GM21423 (cell line): ENCODE data around the gene ANGPTL2.

Source experiments
- ATAC-seq: cut with Tn5 transposase; IDR thresholded peaks from one replicate; pipeline ENCODE4 v1.9.1; 2021; ENCODE audit warnings: mild to moderate bottlenecking, moderate library complexity; ENCODE audit not compliant: unreplicated experiment

The ANGPTL2 gene

DNA sequence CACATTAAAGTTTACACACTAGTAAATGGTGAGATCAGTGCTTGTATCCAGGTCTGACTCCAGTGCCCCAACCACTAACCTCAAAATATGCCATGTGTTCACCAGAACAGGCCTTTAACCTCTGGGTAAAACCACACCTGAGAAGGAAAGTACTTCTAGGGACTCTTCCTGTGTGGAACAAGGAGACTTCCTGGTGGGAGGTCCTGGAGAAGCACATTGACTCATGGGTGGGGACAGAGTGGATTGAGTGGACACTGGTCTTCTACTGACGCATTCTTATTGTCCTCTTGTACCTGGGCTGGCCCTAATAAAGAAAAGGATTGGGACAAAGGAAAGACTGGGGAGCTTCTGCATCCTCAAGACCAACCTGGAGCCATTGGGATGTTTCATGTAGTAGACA is 43.4 kb downstream of the ANGPTL2 start:
- ATAC-seq, result no peak

DNA sequence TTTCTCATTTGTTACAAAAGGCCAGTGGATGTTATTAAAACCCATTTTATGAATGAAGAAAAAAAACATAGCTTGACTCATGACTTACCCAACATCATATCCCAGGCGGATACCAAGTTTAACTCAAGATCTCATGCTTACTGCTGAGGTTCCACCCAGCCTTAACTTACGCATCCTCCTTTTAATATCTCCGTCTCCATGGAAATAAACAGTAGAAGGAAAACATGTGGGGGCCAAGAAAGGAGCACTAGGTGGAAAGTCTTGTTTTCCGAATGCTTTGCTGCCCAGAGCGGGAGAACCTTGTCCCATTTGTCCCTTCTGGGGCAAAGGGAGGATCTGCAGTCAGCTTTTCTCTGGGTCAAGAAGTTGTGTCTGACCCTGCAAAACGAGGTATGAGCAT is 44.1 kb downstream of the ANGPTL2 start:
- no peak for ATAC-seq

DNA sequence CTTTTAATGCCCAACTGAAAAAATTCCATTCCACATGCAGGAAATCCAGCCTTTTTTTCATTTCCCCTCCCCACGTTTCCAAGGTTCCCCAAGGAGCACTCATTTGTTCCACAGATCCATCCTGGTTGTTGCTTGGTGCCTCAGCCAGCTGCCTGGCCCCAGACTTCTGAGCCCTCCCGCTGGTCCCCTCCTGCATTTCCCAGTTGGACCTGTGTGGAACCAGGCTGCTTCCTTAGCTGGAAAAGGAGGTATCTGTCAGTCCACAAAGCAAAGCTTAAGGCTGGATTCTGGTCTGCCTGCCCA is 44.8 kb downstream of the ANGPTL2 start:
- ATAC-seq, result no peak

DNA sequence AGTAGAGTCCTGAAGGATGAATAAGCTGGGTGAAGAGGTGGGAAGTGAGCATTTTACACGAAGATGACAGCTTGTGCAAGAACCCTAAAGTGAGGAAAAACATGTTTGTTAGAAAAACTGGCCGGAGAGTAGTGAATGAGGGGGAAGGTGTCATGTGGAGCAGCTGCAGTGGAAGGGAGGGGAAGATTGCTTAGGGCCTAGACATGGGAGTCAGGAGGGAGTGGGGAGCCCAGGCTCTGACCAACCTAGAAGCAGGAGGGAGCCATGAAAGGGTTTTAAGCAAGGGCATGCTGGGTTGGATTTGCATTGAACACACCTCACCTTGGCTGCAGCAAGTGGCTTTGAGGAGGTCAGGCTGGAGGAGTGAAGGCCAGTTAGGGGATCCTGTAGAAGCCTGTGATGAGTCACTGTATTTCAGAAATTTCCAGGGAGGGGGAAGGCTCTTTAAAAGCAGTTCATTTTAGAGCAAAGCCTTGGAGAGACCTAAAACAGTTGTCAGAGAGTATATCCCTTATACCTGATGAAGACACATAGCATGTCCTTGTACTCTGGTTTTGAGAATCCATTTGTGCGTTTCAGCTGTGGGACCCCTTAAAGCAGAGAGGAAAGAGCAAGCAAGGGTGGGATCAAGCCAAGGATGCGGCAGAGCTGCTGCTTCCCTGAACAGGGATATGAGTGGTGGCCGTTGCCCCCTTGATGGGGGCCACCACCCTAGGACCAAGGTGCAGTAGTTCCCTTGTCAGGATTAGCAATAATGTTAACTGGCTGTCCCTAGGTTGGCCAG is 45.4 kb downstream of the ANGPTL2 start:
- ATAC-seq, result no peak

DNA sequence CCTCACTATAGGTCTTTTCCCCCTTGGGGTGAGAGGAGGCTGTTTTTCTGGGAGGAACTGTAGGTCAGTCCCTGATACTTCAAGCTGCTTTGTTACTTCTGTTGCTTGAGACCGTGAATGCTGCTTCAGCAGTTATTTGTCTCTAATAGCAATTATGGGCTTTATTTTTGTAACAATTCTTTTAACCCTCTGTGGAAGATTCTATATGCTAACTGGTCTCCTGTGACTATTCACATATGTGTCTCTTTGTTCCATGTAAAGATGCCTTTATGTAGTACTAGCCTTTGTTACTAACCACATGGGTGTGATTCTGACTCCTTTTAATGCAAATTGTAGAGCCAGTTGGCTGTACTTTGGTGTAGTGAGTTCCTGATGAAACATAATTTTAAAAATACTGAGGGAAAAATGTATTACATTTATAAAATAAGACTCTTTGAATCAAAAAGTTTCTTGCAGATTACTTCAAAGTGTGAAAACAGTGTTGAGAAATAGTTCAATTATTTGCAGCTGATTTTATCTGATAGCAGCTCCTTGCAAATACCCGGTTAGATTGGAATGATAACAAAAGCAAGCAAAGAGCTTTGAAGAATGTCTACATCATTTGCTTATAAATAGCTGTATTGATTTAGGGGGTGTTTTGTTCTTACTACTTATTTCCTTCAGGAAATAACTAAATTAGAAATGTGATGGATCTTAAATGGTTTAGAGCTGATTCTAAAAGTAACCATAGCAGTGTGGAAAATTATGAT is 46.6 kb downstream of the ANGPTL2 start:
- ATAC-seq, result no peak

DNA sequence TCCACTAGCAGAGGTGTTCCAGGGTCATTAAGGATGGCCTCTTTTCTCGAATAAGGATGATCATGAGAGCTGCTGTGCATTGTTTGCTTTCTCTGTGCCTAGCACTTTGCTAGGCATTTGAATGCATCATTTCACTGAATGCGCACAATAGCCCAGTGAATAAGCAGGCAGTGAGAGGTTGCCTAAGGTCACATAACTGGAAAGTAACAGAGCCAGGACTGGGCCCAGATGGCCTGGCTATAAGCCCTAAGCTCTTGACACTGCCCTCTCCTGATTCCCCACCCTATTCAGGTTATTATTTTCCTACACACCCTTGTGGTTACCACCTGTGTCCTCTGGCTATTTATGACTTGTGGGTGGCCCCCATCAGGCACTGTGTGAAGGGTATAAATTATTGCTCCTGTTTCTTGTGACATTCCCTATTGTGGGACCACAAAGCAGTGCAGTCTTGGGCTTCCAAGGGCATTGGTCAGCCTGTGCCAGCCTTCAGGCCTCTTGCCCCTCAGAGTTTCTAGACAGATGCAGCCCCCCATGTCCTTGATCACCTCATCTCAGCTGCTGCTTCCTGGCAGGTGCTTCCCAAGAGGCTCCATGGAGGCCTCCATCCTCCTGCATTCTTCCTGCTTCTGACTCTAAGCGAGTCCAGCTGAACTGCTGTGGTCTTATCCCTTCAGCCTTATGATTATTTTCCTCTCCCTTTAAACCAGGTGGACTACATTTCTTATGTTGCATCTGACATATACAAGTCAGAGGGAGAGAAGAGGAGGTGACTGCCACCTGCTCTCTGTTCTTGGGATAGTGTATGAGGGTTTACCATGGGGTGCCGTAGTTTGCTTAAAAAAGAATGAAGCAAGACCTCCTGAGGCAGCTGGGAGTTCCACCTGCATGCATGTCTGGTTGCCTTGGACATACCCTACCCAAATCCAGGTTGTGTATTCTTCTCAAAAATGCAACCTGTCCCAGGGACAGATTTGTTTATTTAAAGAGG is 47.6 kb downstream of the ANGPTL2 start:
- no peak for ATAC-seq

DNA sequence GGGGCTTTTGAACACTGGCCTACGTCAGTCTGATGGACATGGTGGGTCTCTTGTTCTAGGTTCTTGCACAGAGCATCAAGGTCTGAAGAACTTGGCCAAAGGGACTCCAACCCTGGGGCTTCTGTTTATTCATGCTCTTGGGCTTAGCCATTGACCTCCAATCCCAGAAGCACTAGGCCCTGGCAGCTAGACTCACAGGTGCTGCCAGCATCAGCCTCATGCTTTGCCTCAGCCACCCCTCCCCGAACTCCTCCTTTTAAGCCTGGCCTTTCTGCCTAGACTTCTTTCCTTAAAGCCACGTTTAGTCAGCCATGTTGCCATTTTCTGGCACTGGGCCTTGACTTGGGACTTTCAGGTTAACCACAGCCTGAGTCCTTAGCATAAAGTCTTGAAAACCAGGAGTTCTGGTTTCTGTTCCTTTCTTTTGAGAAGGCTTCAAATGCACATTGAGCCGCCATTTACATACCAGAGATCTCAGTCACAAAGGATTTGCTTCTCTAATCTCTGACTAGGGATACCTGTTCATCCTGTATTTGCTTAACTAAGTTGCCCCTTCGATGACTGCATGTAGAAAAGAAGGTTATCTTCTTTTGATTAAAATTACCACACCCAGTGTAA is 54.7 kb downstream of the ANGPTL2 start:
- ATAC-seq, result no peak

DNA sequence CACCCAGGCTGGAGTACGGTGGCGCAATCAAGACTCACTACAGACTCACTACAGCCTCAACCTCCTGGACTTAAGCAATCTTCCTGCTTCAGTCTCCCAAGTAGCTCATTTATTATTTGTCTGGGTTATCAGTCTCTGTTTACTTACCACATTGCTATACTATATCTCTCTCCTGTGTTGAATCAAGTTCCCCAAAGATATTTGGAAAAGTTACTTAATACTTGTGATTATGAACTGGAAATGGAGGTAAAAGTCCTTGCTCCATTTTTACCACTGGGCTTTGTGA is 55.6 kb downstream of the ANGPTL2 start:
- ATAC-seq, result no peak

DNA sequence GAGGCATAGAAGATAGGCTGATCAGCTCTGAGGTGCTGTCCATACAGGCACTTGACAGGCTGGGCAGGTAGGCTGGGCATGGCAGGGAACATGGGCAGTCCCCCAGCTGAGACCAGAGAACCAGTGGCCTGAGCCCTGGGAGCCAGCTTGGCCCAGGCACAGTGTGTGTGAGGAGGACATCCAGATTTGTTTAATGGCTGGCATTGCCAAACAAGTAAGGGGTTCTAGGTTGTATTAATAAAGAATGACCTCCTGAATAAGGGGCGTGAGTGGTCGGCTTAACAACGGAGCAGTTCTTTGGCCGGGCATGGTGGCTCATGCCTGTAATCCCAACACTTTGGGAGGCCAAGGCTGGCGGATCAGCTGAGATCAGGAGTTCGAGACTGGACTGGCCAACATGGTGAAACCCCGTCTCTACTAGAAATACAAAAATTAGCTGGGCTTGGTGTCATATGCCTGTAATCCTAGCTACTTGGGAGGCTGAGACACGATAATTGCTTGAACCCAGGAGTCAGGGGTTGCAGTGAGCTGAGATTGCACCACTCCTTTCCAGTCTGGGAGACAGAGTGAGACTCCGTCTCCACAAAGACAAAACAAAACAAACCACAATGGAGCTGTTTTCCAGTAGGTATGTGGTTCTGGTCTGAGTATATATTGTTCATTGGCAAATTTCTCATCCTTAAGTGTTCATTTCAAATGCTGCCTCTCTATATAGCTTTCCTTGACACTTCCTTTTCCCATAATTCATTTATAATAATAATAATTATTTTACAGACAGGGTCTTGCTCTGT is 56.2 kb downstream of the ANGPTL2 start:
- no peak for ATAC-seq

DNA sequence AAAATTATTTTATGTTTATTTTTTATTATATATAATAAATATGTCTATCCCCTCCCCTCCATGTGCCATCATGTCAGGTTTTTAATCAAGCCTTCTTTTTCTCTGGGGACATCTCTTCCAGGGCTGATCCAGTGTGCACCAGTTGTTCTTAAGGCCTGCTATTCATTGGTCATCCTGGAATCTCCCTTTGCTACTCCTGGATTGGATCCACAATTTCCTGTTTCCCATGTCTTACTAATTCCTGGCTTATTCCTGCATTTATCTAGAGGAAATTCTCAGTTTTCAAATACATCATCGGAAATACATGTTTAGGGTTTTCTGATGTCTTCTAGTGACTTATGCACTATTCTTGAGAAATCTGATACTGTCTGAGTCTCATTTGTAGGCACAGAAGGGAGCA is 56.8 kb downstream of the ANGPTL2 start:
- no peak for ATAC-seq

DNA sequence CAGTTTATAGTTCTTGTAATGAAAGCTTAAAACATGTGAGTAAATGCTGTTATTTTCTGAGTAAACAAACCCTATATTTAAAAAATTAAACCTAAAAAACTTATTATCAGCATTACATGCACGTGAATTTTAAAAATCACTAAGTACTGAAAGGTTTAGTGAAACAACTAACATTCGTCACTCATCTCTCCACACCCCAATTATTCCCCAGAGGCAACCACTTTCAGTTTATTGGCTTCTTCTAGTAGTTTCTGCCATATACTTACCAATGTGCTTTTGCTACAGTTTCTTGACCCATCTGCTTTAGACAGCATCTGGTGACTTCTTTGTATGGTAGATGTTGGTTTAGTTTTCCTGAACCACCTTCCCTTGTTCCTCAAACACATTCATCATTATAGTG is 58.1 kb downstream of the ANGPTL2 start:
- no peak for ATAC-seq

DNA sequence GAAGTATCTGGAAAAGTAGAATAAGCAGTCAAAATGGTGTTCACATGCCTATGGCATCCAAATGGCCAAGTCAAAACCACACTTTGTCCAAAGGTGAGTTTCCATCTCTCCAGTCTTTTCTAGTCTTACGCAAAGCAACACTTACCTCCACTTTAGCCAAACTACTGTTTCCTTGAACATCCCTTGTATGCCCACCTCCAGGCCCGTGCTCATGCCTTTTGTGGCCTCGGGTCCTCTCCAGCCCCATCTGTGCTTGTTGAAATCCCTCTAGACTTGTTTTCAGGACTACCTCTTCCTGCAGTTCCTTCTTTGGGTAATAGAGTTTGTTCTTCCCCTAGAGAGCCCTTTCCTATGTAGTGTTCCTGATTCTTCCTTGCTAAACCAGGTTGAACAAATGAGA is 61.0 kb downstream of the ANGPTL2 start:
- ATAC-seq, result no peak

DNA sequence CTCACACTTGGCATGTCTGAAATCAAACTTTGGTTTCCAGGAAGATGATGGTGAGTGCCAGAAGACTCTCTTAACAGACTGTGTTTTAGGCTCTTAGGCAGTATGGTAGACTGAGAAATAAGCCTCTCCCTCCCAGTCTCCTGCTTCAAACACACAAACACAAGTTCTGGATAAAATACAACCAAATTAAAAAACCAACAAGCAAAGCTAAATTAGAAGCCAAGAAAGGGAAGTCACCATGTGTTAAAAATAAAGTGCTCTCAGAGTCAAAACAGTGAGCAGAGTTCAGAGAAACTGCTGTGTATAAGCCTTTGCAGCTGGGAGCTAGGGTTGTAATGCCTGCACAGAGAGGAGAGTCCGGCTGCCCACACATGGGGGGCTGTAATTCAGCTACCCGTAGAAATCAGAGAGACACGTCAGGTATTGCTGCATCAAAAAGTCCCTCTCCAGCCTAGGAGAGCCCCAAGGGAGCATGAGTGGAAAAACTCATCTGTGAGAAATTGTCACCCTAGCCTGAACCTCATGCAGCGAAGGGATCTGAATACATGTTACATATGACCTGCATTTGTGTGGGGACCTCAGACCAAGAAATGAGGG is 62.6 kb downstream of the ANGPTL2 start:
- no peak for ATAC-seq

DNA sequence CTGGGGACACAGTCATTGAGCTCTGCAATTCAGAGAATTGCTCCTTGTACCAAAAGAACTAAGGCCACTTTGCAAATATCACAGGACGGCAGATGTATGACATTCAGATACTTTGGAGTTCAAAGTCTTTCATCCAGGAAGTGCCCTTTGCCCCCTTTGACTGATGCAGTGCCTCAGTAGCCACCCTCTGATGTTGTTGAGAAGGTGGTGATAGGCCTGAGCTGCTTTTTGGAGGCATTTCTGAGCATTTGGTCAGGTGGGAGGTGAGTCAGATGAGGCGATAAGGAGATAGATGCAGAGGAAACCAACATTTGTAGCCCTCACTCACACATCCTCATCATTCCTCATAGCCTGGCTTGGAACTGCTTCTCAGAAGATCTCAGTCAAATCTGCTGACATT is 63.4 kb downstream of the ANGPTL2 start:
- ATAC-seq, result no peak

DNA sequence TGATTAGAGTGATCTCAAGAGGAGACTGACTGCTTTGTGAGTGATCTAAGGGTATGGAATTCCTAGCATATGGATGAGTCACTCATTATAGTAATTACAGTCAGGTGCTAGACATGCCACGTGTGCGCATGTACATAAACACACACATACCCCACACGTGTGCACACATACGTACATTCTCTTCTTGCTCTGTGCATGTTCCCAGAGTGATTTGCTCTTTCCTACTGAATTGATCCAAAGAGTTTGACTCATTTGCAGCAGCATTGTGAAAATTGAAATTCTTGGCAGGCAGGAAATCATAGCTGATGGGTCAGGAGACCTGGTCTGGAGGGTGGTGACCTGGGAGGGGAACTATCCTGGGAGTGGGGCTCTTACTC is 63.8 kb downstream of the ANGPTL2 start:
- ATAC-seq, result no peak

DNA sequence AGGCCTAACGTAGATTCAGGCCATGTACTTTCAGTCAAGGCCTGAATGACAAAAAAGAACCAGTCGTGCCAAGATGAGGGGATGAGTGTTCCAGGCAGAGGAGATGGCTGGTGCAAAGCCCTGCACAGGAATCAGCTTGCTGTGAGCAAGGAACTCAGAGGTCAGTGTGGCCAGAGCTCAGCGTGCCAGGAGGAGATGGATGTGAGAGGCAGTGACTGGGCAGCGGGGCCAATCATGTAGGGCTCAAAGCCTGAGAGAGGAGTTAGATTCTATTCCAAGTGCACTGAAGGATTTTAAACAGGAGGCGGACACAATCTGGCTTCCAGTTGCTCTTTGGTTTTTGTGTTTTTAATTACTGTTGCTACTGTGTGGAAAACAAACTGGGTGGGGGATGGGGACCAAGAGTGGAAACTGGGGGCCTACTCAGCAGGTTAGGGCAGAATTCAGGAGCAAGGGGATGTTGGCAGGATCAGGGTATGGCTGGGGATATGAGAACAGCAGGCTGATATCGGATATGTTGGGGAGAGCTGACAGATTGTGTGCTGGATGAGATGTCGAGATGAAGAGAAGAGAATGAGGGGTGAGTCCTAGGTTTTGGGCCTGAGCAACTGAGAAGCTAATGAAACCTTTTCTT is 64.3 kb downstream of the ANGPTL2 start:
- no peak for ATAC-seq

DNA sequence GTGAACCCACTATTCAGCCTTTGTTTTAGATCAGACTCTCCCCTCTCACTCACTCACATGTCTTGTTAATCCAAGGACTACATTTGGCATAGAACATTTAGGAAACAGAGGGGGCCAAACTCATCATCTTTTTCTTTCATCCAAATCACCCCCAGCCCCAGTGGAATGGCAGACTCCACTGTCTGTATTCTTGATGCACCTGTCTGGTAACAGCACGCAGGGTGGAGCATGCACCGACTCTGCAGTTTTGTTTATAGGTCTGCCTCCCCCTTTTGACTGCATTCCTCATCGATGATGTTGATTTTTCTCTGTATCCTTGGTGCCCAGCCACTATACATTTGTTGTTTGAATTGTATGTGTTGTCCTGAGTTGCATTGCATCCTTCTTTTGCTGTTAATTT is 66.0 kb downstream of the ANGPTL2 start:
- no peak for ATAC-seq

DNA sequence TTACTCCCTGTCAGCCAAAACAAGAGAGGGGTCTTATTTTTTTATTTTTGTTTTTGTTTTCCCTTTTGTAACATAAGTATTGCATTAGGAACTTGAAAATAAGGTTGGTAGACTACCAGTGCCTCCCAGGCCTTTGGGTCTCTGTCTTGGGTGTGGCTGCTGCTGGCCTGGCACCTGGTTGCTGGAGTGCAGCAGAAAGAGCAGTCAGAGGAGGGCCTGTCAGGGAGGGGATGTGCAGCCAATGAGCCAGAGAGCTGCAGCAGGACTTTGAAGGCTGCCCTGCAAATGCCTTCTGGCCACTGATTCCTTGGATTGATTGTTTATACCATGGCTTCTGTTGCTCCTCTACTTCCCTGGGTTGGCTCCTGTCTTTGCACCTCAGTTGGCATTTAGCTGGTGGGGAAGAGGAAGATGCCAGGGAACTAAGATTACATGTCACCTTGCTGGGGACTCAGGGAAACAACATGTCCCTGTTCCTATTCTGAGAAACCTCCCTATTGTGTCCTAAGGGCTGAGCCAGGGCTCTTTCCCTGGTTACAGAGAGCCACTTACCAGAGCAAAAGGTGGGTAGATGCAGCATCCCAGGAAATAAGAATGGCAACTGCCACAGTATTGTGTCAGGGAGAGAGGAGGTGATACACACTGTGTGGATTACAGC is 66.6 kb downstream of the ANGPTL2 start:
- no peak for ATAC-seq

DNA sequence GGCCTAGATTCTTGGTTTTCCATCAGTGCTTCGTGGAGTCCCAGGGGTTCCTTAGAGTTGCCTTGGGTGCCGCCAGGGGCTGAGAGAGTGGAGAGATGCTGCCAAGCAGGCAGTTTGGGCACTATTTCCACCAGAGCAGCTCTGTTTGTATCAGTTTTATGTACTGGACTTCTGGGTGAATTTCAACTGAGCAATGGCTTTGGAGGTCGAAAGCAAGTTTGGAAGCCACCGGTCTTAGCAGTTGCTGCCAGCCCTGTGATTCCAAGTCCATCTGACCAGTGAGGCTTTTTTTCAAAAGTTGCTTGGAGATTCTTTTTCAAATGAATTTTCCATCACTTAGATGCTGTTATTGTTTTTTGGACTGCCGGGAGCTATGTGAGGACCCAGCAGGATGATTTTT is 68.5 kb downstream of the ANGPTL2 start:
- no peak for ATAC-seq
